ENCODE measurements around the gene STK33.

Gene STK33

DNA sequence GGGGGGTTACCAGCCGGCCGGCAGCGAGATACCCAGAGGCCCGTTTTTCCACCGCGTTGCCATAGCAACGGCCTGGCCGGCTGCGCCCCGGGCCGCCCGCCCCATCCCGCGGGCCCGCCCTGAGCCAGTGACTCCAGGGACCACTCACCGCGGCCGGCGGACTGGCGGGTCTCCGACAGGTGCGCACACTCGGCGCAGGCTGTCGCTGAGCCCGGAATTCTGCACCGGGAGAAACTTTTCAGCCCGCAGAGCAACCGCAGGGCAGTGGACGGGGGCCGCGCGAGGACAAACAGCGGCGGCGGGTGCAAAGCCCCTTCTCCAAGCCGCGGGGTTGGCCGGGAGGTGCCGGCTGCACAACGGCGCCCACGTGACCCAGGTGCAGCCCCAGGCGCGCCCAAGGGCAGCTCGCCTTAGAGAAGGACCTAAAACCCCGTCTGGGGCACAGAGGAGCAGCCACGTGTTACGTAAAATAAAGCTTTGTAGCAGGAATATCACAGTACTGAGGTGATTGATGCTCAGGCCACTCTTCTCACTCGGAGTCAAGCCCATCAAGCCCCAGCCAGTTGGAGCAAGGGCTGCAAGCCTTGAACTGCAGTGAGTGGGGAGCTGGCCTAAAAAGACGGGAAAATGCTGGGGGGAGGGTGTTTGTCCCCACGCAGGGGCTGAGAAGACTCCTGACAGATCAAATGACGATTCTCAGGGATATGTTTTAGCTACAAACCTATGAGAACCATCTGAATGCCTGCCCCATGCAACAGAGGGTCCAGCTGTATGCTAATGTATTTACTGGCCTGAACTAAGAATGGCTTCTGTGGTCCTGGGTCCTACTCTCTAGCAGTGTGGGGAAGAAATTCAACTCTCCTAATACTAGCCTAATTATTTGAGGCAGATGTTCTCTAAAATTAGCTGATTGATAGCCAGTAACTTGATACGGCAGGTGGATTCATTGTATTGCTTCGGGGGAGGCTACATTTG lies at the start of gene STK33:
Gene STK33 (minus strand): TSS at position 294 of the 975 bp plus-strand sequence. CDS start 119,323 bp downstream, outside the sequence.
- FAIRE-seq (peak; percentile 76), DNase-seq (ENCODE audit: extremely low spot score, insufficient read length, low read depth) (peak; percentile 82)

GRCh38 chr11:8642196-8642841 lies 48.3 kb upstream of the STK33 start:
- no peak for FAIRE-seq
- no peak for DNase-seq (ENCODE audit: extremely low spot score, insufficient read length, low read depth)

DNA sequence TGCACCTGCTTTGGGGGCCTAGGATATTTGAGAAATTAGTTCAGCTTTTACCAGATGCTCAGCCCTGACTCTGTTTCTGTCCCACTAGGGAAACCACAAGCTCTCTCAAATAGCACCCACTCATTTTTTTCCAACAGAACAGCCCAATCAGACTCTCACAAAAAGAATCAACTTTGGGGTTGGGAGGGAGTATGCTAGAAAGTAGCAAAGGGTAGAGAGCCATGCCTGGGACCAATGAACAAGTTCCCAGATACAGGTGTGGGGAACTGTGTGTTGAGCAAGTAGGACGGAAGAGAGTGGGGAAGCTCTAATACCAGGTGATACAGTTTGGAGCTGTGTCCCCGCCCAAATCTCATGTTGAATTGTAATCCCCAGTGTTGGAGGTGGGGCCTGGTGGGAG lies 47.3 kb upstream of the STK33 start:
- no peak for FAIRE-seq
- no peak for DNase-seq (ENCODE audit: extremely low spot score, insufficient read length, low read depth)

- DNase-seq (ENCODE audit: extremely low spot score, insufficient read length, low read depth) (no peak), FAIRE-seq (no peak)
These were observed 46.4 kb upstream of the STK33 start for GRCh38 chr11:8640267-8640906.

DNA sequence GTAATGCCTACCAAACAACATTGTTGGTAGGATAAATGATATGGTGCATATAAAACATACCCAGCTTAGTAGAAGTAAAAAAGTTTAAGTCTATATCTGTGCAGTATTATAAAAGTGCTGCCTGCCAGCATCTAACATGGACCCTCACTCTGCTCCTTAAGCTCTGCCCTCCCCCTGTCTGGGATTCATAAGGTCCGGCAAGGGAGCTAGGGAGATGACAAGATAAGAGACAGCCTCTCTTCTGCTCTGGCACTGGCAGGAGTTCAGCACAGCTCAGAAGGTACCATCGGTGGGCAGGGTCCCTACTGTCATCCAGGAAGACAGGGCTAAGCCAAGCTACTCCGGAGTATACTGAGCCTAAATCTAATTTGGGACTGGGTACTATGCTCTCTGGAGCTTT lies 45.6 kb upstream of the STK33 start:
- FAIRE-seq (no peak), DNase-seq (ENCODE audit: extremely low spot score, insufficient read length, low read depth) (no peak)

- no peak for DNase-seq (ENCODE audit: extremely low spot score, insufficient read length, low read depth)
- no peak for FAIRE-seq
These were observed 44.3 kb upstream of the STK33 start for GRCh38 chr11:8638300-8638699.

DNA sequence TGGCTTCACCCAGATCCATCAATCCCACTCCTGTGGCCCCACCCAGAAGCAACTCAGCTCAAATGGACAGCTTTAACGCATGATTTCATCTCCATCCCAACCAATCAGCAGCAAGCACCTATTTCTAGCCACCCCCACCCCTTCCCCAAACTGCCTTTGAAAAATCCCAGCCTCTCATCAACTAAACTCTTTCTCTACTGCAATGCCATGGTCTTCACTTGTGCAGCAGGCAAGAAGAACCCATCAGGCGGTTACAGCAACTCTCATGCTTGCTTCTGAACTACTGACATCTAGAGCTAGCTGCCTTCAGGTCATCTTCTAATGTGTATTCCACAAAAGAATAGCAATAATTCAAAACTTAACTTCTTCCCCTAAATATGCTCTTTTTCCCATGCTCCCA lies 42.1 kb upstream of the STK33 start:
- no peak for FAIRE-seq

GRCh38 chr11:8634498-8634897 lies 40.5 kb upstream of the STK33 start:
- DNase-seq (ENCODE audit: extremely low spot score, insufficient read length, low read depth), result no peak
- no peak for FAIRE-seq

More for the DNA sequence above, 42.1 kb upstream of the STK33 start:
- DNase-seq (ENCODE audit: extremely low spot score, insufficient read length, low read depth), result no peak

DNA sequence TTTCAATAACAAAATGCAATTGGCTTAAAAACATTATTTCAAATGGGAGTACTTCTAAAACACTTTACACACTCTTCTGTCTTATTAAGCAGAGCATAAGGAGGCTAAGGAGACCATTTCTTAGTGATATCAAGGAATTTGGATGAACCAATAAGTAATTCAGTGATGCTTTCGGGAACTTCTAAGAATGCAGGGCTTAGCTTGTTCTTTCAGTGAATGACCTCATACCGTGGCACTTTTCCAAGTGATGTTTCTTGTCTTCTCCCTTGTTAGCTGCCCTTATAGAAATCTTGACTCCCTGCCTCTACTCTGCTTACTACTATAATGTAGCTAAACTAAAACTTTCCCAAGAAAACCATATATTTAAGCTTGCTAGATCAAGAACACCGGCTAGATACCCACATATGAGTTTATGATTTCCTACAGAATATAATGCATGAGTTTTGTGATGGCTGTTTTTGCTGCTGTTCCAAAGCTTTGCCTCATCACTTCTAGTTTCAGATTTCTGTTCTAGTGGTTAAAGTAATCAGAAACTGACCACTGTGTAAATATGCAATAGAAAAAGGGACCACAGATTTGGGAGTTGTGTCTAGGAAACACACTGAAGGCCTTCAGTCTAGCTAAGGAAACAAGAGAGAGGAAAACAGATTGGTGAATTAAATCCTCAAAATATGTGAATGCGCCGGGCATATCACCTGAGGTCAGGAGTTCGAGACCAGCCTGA lies 37.5 kb upstream of the STK33 start:
- DNase-seq (ENCODE audit: extremely low spot score, insufficient read length, low read depth) (no peak), FAIRE-seq (no peak)

GRCh38 chr11:8624698-8625097 lies 30.7 kb upstream of the STK33 start:
- no peak for FAIRE-seq
- no peak for DNase-seq (ENCODE audit: extremely low spot score, insufficient read length, low read depth)

- FAIRE-seq (no peak), DNase-seq (ENCODE audit: extremely low spot score, insufficient read length, low read depth) (no peak)
These were observed 27.1 kb upstream of the STK33 start for GRCh38 chr11:8621147-8621546.

DNA sequence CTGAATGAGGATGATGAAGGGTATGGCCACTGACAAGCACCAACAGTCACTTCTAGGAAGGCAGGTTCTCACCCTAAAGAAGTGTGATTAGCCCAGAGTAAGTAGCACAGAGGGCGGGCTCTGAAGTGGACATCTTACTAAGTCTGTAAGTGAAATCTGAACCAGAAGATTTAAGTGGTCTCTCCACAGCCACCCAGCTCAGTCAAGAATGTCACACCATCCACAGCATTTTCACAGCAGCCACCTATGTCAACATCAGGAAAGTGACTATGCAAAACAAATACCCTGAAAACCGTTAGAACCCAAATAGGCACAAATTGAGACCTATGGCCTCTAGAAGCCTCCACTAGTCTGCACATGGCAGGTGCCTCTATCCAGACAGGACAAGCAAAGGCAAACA lies 23.0 kb upstream of the STK33 start:
- FAIRE-seq (no peak), DNase-seq (ENCODE audit: extremely low spot score, insufficient read length, low read depth) (no peak)

DNA sequence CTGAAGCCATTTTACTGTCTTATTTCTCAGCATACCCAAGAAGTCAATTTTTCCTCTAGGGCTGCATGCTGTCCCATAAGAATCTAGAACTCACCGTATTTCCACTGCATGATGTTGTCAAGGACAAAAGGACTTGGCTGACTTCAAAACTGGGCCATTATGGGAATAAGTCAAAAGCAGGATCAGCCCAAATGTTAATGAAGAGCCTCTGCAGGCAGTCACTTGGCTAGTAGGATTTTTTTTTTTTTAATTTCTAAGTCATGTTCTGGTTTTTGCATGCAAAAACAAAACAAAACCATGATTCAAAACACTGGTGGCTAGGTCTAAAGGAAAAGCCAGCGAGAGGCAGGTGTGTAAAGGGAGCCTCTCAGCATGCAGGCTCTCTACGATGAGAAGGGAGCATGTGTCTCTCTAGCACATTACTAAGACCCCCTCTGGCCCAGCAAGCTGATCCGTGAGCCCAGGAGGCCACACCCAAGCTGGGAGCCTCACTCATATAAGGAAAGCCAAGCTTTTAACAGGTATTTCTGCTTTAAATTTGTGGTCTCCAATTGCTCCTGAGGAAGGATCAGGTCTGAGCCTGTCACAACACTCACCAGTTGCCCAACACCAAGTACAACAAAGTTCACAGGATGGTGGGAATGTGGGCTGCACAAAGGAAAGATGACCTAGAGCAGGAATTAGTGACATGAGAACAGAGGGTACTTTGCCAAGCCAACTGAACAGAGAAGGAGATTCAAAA lies 21.4 kb upstream of the STK33 start:
- no peak for DNase-seq (ENCODE audit: extremely low spot score, insufficient read length, low read depth)
- FAIRE-seq, result no peak

DNA sequence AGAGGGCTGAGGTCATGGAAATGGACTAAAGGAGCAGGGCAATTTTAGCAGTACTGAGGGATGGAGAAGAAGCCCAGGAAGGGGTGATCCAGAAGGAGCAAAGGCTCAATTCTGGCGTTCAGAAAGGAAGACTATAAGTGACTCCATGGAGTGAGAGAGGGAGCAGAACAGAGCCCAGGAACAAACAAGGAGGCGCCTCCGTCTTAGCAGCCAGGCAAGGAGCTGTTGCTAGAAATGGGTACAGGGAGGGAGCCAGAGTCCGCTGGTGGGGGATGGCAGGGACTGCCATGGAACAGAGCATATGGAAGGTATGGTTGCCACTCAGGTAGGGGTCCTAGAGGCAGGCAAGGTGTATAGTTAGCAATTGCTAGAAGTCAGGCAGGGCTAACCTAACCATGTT lies 20.5 kb upstream of the STK33 start:
- FAIRE-seq (no peak), DNase-seq (ENCODE audit: extremely low spot score, insufficient read length, low read depth) (no peak)

DNA sequence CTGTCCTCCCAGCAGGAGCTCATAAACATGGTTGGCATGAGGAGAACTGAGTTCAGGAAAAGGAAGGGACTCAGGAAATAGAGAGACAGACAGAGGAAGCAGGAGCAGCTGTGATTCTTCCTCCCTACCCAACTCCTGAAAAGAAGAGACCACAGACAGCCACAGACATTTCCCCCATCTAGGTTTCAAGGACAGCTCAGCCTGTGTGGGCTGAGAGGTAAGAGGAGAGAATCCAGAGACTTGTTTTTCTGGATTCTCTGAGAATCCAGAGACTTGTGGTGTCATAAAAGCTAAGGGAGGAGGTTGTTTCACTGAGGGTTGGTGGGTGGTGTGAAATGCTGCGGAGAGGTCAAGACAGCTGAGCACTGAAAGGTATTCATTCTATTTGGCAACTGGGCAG lies 19.0 kb upstream of the STK33 start:
- no peak for FAIRE-seq
- DNase-seq (ENCODE audit: extremely low spot score, insufficient read length, low read depth), result no peak

DNA sequence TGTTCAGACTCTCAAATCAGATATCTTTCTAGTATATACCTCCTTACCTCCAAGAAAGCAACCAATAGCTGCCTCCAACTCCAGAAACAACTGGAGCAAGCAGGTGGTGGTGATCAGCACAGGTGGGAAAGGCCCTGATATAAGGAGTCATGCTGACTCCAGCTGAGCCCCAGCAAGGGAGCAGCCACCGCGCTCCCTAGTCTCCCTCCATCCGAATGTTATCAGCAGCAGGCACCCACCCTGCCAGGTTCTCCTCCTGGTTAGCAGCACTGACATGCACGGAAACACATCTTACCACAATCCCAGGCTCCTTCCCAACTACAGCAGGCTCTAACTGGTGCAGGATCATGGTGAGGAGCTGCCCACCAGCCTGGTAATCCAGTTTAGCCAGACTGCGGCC lies 18.5 kb upstream of the STK33 start:
- FAIRE-seq, result no peak

GRCh38 chr11:8610532-8611116 lies 16.6 kb upstream of the STK33 start:
- FAIRE-seq (no peak), DNase-seq (ENCODE audit: extremely low spot score, insufficient read length, low read depth) (no peak)

More for the DNA sequence above, 18.5 kb upstream of the STK33 start:
- no peak for DNase-seq (ENCODE audit: extremely low spot score, insufficient read length, low read depth)

- DNase-seq (ENCODE audit: extremely low spot score, insufficient read length, low read depth) (no peak), FAIRE-seq (no peak)
These were observed 14.6 kb upstream of the STK33 start for GRCh38 chr11:8608652-8609051.

DNA sequence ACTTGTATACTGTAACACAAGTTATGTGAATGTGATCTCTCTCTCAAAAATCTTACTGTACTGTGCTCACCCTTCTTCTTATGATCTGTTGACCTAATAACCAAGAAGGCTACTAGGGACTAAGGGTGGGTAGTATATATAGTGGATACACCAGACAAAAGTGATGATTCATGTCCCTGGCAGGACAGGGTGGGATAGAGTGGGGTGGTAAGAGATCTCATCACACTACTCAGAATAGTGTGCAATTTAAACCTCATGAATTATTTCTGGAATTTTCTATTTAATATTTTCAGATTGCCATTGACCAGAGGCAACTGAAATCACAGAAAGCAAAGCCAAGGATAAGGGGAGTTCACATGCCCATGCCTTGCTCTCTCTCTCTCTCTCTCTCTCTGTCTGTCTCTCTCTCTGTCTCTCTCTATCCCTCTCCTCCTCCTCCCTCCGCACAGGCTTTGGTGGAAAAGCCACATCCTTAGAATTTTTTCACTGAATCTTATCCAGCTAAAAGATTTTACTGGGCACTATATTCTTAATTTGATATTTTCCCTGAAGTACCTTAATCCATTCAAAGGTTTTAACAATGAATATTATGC lies 12.0 kb upstream of the STK33 start:
- no peak for DNase-seq (ENCODE audit: extremely low spot score, insufficient read length, low read depth)
- no peak for FAIRE-seq

Data from GM18507 (cell line).